AG08395 (cell line): Measurements from ENCODE around the gene SLC5A10.
"Not testable (repeated sequence)": the region's sequence is repeated elsewhere in the genome, so short reads cannot be mapped to it uniquely, and the experiment has no call there.

Experiments
- DNase-seq: peaks from one replicate; pipeline ENCODE4 v3.0.0; 2012; ENCODE audit warnings: mixed read lengths, low spot score

Gene SLC5A10

DNA sequence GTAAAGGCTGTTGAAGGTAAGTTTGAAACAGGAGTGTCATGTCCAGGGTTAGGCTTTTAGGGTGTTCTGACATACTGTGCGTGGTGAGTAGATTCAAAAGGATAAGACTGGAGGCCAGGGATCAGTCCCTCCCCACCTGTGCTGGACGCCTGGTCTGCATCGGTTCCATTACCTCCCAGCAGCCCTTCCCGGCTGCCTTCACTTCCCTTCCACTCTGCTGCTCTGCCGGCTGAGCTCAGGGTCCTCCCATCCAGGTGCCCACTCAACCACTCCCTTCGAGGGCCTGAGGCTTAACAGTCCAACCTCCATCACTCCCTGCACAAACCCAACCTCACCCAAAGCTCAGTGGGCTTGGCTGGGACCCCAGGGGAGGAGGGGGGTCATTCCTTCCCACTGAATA is 4.1 kb upstream of the SLC5A10 start:
- DNase-seq: no peak

DNA sequence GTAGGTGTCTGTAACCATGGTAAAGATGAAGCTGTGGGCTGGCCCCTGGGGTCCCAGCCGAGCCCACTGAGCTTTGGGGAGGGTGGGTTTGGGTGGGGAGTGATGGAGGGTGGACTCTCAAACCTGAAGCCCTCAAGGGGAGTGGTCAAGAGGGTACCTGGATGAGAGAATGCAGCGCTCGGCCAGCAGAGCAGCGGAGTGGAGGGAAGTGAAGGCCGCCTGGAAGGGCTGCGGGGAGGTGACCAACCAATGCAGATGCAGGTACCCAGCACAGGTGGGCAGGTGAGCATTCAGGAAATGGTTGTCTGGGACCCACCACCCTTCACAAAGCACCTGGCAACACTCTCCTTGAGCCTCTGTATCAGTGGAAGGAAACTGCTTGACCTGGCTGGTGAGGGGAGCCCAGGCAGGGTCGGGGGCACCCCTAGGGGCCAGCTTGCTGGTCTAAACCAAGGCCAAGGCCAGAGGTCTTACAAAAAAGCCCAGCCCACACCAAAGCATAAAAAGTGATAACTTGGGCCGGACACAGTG is 3.4 kb upstream of the SLC5A10 start:
- no peak for DNase-seq

DNA sequence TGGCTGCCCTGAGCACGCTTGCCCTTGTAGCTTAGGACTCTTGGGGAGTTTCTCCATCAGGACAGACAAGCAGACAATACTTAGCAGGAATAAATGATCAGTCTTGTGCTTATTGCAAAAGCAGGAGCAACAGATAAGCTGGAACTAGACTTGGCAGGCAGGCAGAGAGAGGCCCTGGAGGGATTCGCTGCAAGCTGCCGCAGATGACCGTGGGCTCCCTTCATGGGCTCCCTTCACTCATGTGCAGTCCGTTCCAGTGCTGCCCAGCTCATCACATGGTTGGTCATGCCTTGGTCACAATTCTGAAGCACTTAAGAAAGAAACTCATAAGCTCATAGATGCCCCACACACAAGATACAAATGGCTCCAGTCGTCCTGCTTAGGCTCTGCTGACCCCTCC is 2.4 kb upstream of the SLC5A10 start:
- DNase-seq: no peak

DNA sequence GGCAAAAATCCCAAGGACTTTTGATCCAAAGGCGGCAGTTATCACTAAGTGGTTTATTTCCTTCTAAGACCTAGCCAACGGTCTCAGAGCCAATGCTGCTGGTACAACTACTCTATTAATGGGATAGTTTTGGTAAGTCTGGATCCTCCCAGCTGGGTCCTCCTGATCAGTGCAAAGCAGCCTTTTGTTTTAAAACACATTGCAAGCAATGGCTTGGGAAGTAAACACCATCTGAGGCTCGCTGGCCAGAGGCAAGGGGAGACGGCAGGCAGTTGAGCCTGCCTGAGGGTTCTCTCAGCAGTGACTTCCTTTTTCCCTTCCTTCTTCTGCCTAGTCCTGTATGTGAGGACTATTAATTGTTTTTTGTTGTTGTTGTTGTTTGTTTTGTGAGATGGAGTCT is 1.6 kb upstream of the SLC5A10 start:
- no peak for DNase-seq

DNA sequence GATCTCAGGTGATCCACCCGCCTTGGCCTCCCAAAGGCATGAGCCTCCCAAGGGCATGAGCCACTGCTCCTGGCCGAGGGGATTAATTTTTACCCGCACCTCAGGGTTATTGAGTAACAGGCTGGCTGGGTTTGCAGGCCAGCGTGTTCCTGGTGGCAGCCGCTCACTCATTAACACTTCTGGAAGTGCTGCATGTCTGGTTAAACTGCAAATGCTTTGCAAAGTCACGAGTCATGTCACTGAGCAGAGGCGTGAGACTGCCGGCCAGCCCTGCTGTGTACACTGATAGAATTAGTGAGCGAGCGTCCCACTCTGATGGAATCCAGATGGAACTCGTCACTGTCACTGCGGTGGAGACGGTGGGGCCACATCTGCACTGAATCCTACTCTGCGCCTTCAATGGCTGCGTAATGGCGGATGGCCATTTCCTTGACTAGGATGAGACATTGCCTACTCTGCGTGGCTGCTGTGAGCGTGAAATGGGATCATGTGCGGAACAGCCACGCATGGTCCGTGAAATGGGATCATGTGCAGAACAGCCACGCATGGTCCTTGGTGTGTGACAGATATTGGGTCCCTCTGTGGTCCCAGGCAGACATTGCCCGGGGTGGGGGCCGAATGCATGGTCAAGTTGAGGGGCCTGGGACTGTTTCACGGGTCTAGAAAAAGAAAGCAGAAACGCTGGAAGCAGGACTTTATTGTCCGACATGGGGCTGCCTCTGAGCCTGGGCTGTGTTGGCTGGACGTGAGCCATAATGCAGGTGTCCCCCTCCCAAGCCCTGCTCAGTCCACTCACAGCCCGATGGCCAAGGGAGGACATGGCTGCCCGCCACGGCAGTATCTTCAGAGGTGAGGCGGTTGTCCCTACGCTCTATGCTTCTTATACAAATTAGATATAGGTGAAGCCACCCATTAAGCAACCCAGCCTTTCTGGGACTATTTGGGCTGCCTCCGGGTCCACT is 740 bp upstream of the SLC5A10 start:
- DNase-seq: peak; percentile 22

DNA sequence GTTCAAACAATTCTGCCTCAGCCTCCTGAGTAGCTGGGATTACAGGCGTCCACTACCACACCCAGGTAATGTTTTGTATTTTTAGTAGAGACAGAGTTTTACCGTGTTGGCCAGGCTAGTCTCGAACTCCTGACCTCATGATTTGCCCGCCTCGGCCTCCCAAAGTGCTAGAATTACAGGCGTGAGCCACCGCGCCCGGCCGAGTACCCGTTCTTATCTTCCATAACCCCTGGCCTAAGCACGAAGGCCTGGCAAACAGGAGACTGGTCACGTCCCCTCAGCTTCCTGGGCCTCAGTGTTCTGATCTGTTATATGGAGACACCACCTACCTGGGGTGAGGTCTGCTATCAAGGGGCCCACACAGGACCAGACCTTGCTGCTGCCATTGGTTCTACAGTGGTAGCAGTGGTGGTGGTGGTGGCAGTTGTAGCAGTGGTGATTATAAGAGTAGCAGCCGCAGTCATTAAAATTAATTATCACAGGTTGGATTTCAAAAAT is 1.3 kb downstream of the SLC5A10 start:
- no peak for DNase-seq

DNA sequence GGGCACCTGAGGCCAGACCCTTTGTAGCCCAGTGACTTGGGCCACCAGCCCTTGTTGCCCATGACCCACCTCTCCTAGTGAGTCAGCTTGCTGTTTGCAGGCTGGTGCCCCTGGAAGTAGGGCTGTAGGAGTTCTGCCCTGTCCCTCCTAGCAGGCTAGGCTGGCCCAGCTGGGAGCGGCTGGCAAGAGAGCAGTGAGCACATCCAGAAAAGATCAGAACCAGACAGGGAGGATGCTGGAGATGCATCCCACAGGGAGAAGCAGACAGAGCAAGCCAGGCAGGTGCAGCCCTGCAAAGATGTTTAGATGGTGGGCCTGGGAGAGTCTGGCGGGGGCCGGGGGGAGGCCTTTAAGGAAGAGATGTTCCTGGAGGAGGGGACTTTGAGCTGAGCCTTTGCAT is 2.4 kb downstream of the SLC5A10 start:
- no peak for DNase-seq

DNA sequence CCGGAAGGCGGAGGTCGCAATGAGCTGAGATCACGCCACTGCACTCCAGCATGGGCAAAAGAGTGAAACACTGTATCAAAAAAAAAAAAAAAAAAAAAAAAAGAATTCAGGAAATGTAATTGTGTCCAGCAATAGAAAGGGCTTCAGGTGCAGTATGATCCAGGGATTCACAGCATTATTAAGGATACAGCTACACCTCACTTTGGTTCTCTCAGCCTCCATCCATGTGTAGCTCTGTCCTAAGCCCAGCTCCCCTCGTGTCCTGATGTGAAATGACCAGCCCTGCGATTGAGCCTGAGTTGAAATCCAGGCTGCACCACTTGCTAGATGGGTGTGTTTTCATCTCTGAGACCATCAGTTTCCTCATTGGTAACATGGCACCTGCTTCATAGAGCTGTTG is 3.0 kb downstream of the SLC5A10 start:
- DNase-seq: no peak

DNA sequence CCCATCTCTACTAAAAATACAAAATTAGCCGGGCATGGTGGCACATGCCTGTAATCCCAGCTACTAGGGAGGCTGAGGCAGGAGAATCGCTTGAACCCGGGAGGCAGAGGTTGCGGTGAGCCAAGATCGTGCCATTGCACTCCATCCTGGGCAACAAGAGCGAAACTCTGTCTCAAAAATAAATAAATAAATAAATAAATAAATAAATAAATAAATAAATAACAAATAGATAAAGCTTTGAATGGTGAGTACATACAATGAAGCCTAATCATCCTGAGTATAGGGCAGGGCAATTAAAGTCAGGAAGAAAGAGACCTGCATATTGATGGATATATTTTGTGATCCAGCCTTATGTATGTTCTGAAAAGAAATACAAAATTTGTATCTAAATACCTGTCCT is 4.1 kb downstream of the SLC5A10 start:
- DNase-seq: not testable (repeated sequence)

DNA sequence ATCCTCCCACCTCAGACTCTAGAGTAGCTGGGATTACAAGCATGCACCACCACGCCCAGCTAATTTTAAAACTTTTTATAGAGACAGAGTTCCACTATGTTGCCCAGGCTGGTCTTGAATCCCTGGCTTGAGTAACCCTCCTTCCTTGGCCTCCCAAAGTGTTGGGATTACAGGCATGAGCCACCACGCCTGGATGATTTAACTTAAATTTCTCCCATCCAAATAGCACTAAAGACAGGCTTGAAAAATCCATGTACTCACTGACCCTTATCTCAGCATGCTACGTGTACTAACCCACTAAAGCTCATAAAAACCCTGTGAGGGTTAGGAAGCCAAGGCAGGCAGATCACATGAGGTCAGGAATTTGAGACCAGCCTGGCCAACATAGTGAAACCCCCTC is 4.6 kb downstream of the SLC5A10 start:
- no peak for DNase-seq

DNA sequence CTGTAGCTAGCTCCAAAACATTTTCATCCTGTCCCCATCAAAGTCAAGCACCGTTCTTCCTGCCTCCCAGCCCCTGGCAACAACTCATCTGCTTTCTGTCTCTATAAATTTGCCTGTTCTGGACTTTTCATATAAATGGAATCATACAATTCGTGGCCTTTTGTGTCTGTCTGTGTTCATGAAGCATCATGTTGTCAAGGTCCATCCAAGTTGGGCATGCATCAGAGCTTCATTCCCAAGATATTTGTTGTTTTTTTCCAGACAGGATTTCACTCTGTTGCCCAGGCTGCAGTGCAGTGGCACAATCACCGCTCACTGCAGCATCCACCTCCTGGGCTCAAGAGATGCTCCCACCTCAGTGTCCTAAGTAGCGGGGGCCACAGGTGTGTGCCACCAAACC is 5.9 kb downstream of the SLC5A10 start:
- no peak for DNase-seq

DNA sequence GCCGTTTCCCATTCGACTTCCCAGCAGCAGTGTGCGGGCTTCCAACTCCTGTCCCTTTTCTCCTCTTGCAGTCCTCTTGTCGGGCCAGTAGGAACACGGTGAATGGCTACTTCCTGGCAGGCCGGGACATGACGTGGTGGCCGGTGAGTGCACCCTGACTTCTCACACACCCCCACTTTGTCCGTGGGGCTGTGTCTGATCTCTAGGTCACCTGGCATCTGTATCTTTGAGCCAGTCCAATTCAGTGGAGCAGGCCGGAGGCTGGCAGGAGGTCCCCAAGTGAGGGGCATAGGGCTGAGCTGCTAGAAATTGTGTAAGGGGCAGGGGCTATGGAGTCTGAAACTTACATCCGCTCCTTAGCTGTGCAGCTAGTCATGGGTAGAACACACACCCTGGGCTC is 6.6 kb downstream of the SLC5A10 start:
- DNase-seq: no peak

DNA sequence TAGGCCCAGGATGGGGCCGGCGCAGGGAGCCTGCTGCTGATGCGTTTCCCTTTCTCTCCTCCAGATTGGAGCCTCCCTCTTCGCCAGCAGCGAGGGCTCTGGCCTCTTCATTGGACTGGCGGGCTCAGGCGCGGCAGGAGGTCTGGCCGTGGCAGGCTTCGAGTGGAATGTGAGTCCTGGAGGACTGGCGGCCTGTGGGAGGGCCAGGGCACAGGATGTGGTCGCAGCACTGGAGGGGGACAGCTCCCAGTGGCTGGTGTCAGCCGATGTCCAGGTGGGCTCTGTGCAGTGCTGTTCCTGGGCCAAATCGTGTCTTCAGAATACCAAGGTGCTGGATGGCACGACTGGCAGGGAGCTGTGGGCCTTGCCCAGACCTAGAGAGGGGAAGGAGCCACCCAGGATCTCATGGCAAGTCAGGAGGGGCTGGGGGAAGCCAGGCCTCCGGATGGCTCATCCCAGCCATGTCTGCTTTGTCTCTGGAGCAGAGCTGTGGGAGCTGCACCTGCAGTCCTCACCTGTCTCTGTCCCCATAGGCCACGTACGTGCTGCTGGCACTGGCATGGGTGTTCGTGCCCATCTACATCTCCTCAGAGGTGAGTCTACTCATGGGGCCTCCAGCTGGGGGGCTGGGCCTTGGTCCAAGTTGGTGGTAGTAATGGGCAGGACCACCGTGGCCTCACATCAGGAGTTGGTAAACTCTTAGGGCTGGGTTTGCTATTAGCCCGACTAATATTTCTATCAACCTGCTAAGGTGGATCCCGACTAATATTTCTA is 7.3 kb downstream of the SLC5A10 start:
- no peak for DNase-seq

DNA sequence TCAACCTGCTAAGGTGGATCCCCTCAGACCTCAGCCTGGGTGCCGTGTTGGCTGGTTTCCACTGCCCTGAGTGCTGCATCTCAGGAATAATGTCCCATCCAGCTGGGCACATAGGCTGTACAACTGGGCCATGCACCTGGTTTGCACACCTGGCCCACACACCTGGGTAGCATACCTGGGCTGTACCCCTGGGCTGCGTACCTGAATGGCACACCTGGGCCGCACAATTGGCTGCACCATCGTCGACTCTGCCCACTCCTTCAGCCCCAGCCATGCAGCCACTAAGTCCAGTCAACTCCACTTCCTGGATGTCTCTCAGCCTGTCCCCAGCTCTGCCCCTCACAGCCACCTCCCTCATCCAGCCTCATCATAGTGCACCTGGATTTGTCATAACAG is 7.9 kb downstream of the SLC5A10 start:
- no peak for DNase-seq

DNA sequence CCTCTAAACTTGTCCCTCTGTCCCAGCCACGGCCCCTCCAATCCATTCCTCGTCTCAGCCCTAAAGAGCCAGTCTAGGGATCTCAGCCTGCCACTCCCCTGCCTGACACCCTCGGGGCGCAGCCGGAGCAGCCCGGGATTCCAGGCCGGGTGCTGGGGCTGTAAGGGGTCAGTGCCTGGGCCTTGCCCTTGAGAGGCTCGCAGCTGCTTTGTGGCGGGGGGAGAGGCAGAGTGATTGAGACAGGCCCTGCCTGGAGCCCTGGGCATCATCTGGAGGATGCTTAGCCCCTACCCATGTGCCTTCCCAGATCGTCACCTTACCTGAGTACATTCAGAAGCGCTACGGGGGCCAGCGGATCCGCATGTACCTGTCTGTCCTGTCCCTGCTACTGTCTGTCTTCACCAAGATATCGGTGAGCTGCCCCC is 8.3 kb downstream of the SLC5A10 start:
- no peak for DNase-seq

DNA sequence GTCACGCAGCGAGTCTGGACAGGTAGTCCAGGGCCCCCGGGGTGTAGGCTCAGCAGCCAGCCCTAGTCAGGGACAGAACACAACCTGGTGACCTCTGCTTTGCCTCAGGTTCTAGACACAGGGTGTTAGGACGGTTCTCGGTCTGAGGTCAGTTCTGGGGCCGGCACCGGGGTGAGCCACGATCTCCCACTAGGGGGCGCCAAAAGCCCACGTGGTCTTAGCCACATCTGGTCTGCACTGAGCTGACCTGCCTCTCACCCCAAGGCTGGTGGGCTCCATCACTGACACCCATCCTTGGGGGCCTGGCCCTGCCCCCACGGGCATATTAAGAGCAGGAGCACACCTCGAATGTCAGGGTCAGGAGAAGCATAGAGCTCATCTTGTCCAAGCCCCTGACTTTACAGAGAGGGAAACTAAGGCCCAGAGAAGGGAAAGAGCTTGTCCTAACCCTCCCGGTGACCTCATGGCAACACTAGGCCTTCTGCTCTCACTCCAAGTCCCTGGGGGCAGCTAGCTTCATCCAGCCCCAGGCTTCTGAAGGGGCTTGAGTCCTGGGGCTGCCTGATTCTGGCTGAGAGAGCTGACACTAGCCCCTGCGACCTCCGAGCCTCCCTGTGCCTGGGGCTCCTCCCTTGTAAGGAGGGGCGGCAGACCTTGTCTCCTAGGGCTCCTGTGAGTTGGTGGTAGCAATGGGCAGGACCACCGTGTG is 9.0 kb downstream of the SLC5A10 start:
- DNase-seq: peak; percentile 85

DNA sequence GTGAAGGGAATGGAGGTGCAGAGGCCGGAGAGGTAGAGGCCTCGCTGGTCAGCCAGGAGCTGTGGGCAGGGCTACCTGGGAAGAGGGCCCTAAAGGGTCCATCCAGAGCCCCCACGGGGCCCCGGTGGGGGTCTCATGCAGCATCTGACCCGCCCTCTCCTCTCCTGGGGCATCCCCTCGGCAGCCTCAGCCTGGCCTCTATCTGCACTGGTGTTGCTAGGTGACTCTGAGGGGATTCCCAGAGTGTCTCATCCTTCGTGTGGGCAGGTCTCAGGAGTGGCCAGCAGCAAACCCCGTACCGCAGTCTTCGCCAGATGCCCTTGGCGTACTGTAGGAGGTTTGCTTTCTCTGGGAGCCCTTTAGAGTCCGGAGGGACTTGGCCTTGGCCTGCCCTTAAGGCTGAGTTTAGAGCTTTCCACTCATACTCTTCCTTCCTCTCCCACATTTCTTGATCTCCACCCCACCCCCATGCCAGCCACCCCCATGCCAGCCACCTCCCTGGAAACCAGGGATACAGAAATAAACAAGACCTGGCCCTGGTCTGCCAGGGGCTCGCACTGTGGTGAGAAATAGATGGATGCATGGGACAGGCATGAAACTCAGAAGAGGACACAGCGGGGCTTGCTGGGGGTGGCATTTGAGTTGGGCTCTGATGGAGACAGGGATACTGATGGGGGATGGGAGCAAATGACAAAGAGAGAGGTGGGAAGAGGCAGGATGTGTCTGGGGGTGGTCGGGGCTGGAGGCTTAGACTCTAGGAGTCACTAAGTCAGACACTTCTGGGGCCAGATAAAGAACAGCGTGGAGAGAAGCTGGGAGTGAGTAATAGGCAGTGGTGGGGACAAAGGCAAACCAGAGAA is 9.9 kb downstream of the SLC5A10 start:
- DNase-seq: no peak

DNA sequence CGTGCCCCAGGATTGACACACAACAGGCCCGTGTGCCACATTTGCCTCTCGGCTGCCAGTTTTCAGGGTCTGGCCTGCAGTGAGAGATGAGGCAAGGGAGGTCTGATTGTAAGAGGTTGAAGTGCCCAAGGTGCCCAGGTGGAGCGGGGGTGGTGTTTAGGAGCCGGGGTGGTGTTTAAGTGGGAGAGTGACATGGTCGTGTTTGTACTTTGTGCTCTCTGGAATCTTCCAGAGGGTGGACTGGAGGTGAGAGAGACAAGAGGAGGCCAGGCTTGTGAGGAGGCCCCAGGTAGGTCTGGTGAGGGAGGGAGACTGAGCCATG is 10.5 kb downstream of the SLC5A10 start:
- no peak for DNase-seq

DNA sequence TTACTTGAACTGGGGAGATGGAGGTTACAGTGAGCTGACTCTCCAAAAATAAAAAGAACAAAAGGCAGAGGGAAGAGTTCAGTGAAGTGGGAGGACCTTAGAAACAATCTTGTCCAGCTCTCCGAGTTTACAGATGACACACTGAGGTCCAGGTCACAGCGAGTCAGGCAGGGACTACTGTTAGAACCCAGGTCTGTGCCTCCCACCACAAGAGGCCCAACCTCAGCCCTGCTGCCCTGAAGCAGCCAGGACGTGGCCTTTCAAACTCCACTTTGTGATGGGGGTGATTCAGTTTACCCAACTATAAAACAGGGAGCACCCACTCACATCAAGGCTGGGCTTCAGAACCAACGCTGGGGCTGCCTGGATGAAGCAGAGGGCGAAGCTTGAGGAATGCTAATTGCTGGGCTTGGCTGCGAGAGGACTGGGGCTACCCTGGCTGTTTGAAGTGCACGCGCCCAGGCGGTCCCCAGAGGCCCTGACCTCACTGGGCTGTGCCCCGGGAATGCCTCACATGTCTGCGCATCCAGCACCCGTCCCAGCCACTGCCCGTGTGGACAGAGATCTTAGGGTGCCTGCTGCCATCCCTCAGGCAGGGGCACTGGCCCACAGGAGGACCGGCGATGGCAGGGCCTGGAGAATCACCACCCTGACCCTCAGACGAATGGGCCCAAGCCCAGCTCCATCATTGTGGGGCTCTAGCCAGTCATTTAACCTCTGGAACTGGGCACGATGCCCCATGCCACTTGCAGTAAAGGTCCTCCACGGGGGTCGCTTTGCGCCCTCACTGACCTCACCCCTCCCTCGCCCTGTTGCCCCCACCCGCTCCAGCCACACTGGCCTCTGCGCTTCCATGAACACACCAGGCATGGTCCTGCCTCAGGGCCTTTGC is 11.4 kb downstream of the SLC5A10 start:
- peak; percentile 20 for DNase-seq

DNA sequence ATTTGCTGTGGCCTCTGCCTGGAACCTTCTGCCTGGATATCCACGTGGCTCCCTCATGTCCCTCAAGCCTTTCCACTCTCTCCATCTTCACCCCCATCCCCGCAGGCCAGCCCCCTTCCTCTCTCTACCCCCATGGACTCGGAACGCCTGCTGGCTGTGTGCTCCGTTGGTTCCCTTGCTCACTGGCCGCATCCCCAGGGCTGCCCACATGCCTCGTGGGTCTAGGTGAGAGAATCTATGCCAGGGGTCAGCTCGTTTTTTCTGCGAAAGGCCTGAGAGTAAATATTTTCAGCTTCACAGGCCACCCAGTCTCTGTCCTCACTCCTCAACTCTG is 12.0 kb downstream of the SLC5A10 start:
- no peak for DNase-seq
